ENCODE data around the gene DSTYK.

DSTYK gene

DNA sequence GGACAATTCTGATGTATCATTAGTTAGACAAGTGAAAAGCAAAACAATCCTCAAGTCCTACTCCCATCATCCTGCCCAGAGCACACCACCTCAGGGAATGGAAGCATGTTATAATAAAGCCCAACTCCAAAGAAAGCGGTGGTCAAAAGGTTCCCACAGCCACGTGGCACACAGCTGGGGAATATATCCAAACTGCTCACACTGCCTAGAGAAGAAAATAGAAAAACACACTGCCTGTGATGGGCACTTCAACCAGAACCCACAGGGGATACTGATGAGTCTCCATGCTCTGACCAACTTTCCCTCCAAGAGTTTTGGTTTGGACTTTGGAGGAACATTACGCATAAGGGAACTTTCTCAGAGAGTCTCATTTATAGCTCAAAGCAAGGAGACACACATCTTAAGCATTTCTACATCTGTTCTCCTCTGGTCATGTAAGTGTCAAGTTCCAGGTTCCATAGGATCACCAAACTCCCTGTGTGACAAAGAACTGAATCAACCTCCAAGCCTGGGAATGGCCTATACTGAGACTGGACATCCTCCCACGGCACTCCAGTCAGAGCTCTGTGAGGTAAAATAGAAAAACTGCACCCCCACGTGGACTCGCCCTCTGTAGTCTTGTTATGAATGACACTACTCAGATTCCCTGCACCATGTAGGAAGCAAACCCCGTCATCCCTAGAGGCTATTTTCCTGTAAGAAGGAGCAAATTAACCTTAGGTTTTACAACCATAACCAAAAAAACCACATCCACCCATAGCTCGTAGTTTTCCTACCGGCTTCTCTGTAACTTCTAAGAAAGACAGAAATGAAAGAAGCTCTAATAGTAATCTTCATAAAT is 12.2 kb downstream of the DSTYK start (continued):
- TF ChIP-seq ZNF561 (tag by site-specific recombination; IDR thresholded peaks at IDR 0.05; ENCODE audit: borderline replicate concordance) (no peak), ZNF423 (tag by site-specific recombination; IDR thresholded peaks at IDR 0.05) (no peak), ZNF140 (tag by site-specific recombination; IDR thresholded peaks at IDR 0.05) (no peak), ZNF629 (tag by site-specific recombination; IDR thresholded peaks at IDR 0.05) (no peak), ZNF623 (tag by site-specific recombination; IDR thresholded peaks at IDR 0.05) (no peak), IKZF3 (tag by site-specific recombination; IDR thresholded peaks at IDR 0.05) (no peak), ZNF585B (tag by site-specific recombination; IDR thresholded peaks at IDR 0.05) (no peak), EGR2 (tag by site-specific recombination; IDR thresholded peaks at IDR 0.05; ENCODE audit: low read depth) (peak; percentile 31; the same call in 1 of the 2 replicates), ZNF664 (tag by site-specific recombination; IDR thresholded peaks at IDR 0.05) (no peak), ZNF335 (tag by site-specific recombination; conservative IDR thresholded peaks at IDR 0.05) (no peak), ZNF248 (tag by site-specific recombination; IDR thresholded peaks at IDR 0.05) (no peak), GLIS1 (tag by site-specific recombination; IDR thresholded peaks at IDR 0.05) (peak; percentile 56), ZNF366 (tag by site-specific recombination; conservative IDR thresholded peaks at IDR 0.05) (no peak), ZNF354C (tag by site-specific recombination; IDR thresholded peaks at IDR 0.05; ENCODE audit: borderline replicate concordance, low read depth) (no peak), ZNF274 (IDR thresholded peaks at IDR 0.05; ENCODE audit: low read length) (no peak), ZNF274 (tag by site-specific recombination; IDR thresholded peaks at IDR 0.05; ENCODE audit: borderline replicate concordance) (no peak), ZNF394 (tag by site-specific recombination; IDR thresholded peaks at IDR 0.05; ENCODE audit: borderline replicate concordance) (no peak), ZNF214 (tag by site-specific recombination; IDR thresholded peaks at IDR 0.05; ENCODE audit: borderline replicate concordance) (no peak), KLF9 (tag by site-specific recombination; IDR thresholded peaks at IDR 0.05; ENCODE audit: low read depth) (no peak), KLF10 (tag by site-specific recombination; IDR thresholded peaks at IDR 0.05) (no peak), ZBTB21 (tag by site-specific recombination; IDR thresholded peaks at IDR 0.05) (no peak), ZBTB48 (tag by site-specific recombination; IDR thresholded peaks at IDR 0.05) (peak; percentile 53; the same call in 1 of the 2 replicates), ZNF658 (tag by site-specific recombination; IDR thresholded peaks at IDR 0.05) (no peak), ZNF10 (tag by site-specific recombination; IDR thresholded peaks at IDR 0.05) (no peak), ZNF560 (tag by site-specific recombination; IDR thresholded peaks at IDR 0.05; ENCODE audit: borderline replicate concordance) (no peak), ZBTB20 (tag by site-specific recombination; IDR thresholded peaks at IDR 0.05) (peak; percentile 38; the same call in 1 of the 2 replicates), ZNF433 (tag by site-specific recombination; IDR thresholded peaks at IDR 0.05; ENCODE audit: low read depth) (no peak), MYNN (tag by site-specific recombination; IDR thresholded peaks at IDR 0.05; ENCODE audit: borderline replicate concordance) (no peak)
- TF ChIP-seq, protein P1, sequence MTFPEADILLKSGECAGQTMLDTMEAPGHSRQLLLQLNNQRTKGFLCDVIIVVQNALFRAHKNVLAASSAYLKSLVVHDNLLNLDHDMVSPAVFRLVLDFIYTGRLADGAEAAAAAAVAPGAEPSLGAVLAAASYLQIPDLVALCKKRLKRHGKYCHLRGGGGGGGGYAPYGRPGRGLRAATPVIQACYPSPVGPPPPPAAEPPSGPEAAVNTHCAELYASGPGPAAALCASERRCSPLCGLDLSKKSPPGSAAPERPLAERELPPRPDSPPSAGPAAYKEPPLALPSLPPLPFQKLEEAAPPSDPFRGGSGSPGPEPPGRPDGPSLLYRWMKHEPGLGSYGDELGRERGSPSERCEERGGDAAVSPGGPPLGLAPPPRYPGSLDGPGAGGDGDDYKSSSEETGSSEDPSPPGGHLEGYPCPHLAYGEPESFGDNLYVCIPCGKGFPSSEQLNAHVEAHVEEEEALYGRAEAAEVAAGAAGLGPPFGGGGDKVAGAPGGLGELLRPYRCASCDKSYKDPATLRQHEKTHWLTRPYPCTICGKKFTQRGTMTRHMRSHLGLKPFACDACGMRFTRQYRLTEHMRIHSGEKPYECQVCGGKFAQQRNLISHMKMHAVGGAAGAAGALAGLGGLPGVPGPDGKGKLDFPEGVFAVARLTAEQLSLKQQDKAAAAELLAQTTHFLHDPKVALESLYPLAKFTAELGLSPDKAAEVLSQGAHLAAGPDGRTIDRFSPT (tag by site-specific recombination; IDR thresholded peaks at IDR 0.05): no peak
- TF ChIP-seq, protein P2, sequence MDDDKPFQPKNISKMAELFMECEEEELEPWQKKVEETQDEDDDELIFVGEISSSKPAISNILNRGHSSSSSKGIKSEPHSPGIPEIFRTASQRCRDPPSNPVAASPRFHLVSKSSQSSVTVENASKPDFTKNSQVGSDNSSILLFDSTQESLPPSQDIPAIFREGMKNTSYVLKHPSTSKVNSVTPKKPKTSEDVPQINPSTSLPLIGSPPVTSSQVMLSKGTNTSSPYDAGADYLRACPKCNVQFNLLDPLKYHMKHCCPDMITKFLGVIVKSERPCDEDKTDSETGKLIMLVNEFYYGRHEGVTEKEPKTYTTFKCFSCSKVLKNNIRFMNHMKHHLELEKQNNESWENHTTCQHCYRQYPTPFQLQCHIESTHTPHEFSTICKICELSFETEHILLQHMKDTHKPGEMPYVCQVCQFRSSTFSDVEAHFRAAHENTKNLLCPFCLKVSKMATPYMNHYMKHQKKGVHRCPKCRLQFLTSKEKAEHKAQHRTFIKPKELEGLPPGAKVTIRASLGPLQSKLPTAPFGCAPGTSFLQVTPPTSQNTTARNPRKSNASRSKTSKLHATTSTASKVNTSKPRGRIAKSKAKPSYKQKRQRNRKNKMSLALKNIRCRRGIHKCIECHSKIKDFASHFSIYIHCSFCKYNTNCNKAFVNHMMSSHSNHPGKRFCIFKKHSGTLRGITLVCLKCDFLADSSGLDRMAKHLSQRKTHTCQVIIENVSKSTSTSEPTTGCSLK (tag by site-specific recombination; IDR thresholded peaks at IDR 0.05): no peak
- TF ChIP-seq, protein P3, sequence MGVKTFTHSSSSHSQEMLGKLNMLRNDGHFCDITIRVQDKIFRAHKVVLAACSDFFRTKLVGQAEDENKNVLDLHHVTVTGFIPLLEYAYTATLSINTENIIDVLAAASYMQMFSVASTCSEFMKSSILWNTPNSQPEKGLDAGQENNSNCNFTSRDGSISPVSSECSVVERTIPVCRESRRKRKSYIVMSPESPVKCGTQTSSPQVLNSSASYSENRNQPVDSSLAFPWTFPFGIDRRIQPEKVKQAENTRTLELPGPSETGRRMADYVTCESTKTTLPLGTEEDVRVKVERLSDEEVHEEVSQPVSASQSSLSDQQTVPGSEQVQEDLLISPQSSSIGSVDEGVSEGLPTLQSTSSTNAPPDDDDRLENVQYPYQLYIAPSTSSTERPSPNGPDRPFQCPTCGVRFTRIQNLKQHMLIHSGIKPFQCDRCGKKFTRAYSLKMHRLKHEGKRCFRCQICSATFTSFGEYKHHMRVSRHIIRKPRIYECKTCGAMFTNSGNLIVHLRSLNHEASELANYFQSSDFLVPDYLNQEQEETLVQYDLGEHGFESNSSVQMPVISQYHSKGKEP (tag by site-specific recombination; IDR thresholded peaks at IDR 0.05): no peak
- TF ChIP-seq, protein P4, sequence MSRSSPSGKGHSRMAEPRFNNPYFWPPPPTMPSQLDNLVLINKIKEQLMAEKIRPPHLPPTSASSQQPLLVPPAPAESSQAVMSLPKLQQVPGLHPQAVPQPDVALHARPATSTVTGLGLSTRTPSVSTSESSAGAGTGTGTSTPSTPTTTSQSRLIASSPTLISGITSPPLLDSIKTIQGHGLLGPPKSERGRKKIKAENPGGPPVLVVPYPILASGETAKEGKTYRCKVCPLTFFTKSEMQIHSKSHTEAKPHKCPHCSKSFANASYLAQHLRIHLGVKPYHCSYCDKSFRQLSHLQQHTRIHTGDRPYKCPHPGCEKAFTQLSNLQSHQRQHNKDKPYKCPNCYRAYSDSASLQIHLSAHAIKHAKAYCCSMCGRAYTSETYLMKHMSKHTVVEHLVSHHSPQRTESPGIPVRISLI (tag by site-specific recombination; IDR thresholded peaks at IDR 0.05): no peak
- TF ChIP-seq, protein P5, sequence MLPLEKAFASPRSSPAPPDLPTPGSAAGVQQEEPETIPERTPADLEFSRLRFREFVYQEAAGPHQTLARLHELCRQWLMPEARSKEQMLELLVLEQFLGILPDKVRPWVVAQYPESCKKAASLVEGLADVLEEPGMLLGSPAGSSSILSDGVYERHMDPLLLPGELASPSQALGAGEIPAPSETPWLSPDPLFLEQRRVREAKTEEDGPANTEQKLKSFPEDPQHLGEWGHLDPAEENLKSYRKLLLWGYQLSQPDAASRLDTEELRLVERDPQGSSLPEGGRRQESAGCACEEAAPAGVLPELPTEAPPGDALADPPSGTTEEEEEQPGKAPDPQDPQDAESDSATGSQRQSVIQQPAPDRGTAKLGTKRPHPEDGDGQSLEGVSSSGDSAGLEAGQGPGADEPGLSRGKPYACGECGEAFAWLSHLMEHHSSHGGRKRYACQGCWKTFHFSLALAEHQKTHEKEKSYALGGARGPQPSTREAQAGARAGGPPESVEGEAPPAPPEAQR (tag by site-specific recombination; IDR thresholded peaks at IDR 0.05): no peak

Measured in HEK293 (cell line).